K562 (cell line): ENCODE results near the gene SAE1. TPM values are rescaled to one million over a fixed set of nuclear protein-coding genes. Genes with fewer than 3 reads are reported as not detected.

Experiments
- ATF7 ChIP-seq: fragments of 450-650 bp; IDR thresholded peaks from 2 replicates; pipeline ENCODE4 v1.7.1; 2014; ENCODE audit warnings: mild to moderate bottlenecking, moderate library complexity
- CEBPB ChIP-seq: fragments of 450-650 bp; IDR thresholded peaks from 2 replicates; pipeline ENCODE4 v1.6.1; 2016; ENCODE audit warnings: missing genetic modification characterization, missing compliant biosample characterization
- CREB1 ChIP-seq, 2 experiments: sonication (generic) in 1 of 2; formaldehyde crosslinking in 1 of 2; IDR thresholded peaks; 2 replicates each; pipeline versions ENCODE4 v1.6.1 to v1.8.0; 2012 to 2022; ENCODE audit warnings: inconsistent platforms in 1 of 2, mild to moderate bottlenecking in 1 of 2, missing genetic modification reagents in 1 of 2, moderate library complexity in 1 of 2
- CREM ChIP-seq: IDR thresholded peaks from 2 replicates; pipeline ENCODE4 v1.6.1; 2014; ENCODE audit warnings: antibody characterized with exemption, low read depth
- CXXC5 ChIP-seq: fragments of 250-450 bp; sonication (Bioruptor Pico); IDR thresholded peaks from 2 replicates; pipeline ENCODE4 v1.8.0; 2022; ENCODE audit warnings: inconsistent platforms, mild to moderate bottlenecking, moderate library complexity
- FOXK2 ChIP-seq, 2 experiments: fragments of 450-650 bp; IDR thresholded peaks in 1 of 2; conservative IDR thresholded peaks in 1 of 2; 2 replicates each; pipeline ENCODE4 v1.6.1; 2016; ENCODE audit warnings: low read depth in 2 of 2, mild to moderate bottlenecking in 1 of 2
- HMGN3 ChIP-seq: IDR thresholded peaks from 2 replicates; pipeline ENCODE4 v1.6.1; 2011; ENCODE audit warnings: borderline replicate concordance, low read depth, mild to moderate bottlenecking, mixed read lengths, low read length; ENCODE audit not compliant: insufficient read length; ENCODE audit errors: extremely low read depth
- HNRNPLL ChIP-seq: fragments of 200-400 bp; formaldehyde crosslinking; IDR thresholded peaks from 2 replicates; pipeline ENCODE4 v1.6.1; 2017; ENCODE audit warnings: low read length, low read depth, mild to moderate bottlenecking; ENCODE audit not compliant: poor library complexity, severe bottlenecking
- JUND ChIP-seq, 2 experiments: IDR thresholded peaks; 2 replicates in 1 of 2; 3 replicates in 1 of 2; pipeline ENCODE4 v1.6.1; 2011; ENCODE audit warnings: borderline replicate concordance in 2 of 2, low read depth in 2 of 2, low read length in 2 of 2, improper control_type of control experiment in 1 of 2, missing biosample characterization in 1 of 2, missing genetic modification characterization in 1 of 2, missing genetic modification reagents in 1 of 2
- PHTF2 ChIP-seq: fragments of 250-450 bp; sonication (Bioruptor Pico); IDR thresholded peaks from 2 replicates; pipeline ENCODE4 v1.5.0; 2021; ENCODE audit warnings: mild to moderate bottlenecking
- POLR2H ChIP-seq: IDR thresholded peaks from 2 replicates; pipeline ENCODE4 v1.6.1; 2016; ENCODE audit warnings: missing genetic modification characterization, low read depth, mild to moderate bottlenecking, control low read depth, missing compliant biosample characterization, moderate library complexity
- RBM34 ChIP-seq: fragments of 200-400 bp; formaldehyde crosslinking; IDR thresholded peaks from 2 replicates; pipeline ENCODE4 v1.6.1; 2018; ENCODE audit warnings: low read length, borderline replicate concordance; ENCODE audit not compliant: insufficient read depth
- SP1 ChIP-seq: sonication (generic); formaldehyde crosslinking; IDR thresholded peaks from 2 replicates; pipeline ENCODE4 v1.8.1; 2022; ENCODE audit warnings: mild to moderate bottlenecking, missing genetic modification reagents
- SP2 ChIP-seq: IDR thresholded peaks from 2 replicates; pipeline ENCODE4 v1.6.1; 2011; ENCODE audit warnings: mild to moderate bottlenecking, low read depth, low read length, moderate library complexity; ENCODE audit not compliant: poor library complexity, severe bottlenecking; ENCODE audit errors: extremely low read depth
- THRAP3 ChIP-seq: fragments of 450-650 bp; IDR thresholded peaks from 2 replicates; pipeline ENCODE4 v1.6.1; 2016; ENCODE audit warnings: mild to moderate bottlenecking, inconsistent platforms, borderline replicate concordance
- ZNF263 ChIP-seq: sonication (generic); formaldehyde crosslinking; IDR thresholded peaks from 2 replicates; pipeline ENCODE4 v1.8.0; 2022; ENCODE audit warnings: mild to moderate bottlenecking, missing genetic modification reagents, borderline replicate concordance
- polyA plus RNA-seq, 8 experiments: library from polyadenylated mRNA; depleted of rRNA in 4 of 8; stranded (reverse) in 5 of 8; unstranded in 3 of 8; fragments of >200 nt; fragmentation: Nextera tagmentation in 2 of 8; fragmentation: Illumina TruSeq in 1 of 8; extraction: Ambion mirVana in 2 of 8; extraction: Trizol in 1 of 8; gene quantifications; 2 replicates each; pipeline versions ENCODE4 v1.2.1 to v1.2.3, GENCODE V29; 2011 to 2014; ENCODE audit warnings: inconsistent platforms in 1 of 8, missing spikeins in 1 of 8
- total RNA-seq, 7 experiments: library from RNA; depleted of rRNA in 6 of 7; stranded (reverse); fragments of >200 nt in 6 of 7; fragmentation: Illumina TruSeq in 2 of 7; extraction: Trizol in 2 of 7; gene quantifications; 2 replicates each; pipeline versions ENCODE4 v1.2.1 to v1.2.3, GENCODE V29; 2011 to 2021; ENCODE audit warnings: low replicate concordance in 1 of 7
- TF ChIP-seq, protein P1 (sequence below): fragments of 450-650 bp; IDR thresholded peaks from 2 replicates; pipeline ENCODE4 v1.6.1; 2016
- TF ChIP-seq, protein P2 (sequence below), 2 experiments: fragments of 450-650 bp in 1 of 2; sonication (generic) in 1 of 2; formaldehyde crosslinking in 1 of 2; IDR thresholded peaks in 1 of 2; conservative IDR thresholded peaks in 1 of 2; 2 replicates each; pipeline versions ENCODE4 v1.6.1 to v1.8.1; 2016 to 2023; ENCODE audit warnings: mild to moderate bottlenecking in 2 of 2, moderate library complexity in 2 of 2, inconsistent platforms in 1 of 2, missing genetic modification reagents in 1 of 2

Gene SAE1
- total and polyA plus RNA-seq, 9 of the 15 experiments (the other 6 are each of a cell fraction or from before 2014, with no cell fraction given) = 82.8 to 299 (median 217) TPM

DNA sequence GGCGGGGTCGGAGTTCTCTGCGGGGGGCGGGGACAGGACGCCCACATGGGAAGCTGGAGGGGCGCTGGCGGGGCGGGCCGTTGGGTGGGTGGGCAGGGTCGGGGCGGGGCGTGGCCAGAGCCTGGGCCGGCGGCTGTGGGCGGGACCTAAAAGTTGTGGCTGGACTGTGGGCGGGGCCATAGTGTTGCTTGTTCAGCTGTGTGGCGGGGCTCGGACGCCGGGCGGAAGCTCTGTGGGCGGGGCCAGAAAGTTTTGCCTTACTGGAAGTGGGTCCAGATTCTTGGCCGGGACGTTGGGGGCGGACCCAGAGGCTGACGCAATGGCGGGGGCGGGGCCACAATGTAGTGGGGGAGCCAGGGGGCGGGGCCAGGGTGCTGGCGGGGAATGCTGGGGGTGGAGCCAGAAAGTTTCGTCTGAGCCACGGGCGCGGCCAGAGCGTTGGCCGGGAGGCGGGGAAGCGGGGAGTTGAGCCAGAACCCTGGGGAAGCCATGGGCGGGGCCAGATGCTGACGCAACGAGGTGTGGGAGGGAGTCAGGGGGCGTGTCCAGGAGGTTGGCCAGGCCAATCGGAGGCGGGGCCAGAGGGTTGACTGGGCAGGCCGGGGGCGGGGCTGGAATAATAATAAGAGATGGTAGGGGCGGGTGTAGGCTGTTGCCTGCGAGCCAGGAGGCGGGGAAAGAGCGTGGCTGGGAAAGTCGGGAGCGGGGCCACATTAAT lies 126.2 kb downstream of the SAE1 start (continued):
- no peak for TF ChIP-seq RBM34
- TF ChIP-seq POLR2H (tag) = peak; percentile 59; the same call in 1 of the 2 replicates
- peak; percentile 35 to 56; a peak in 1 of 4 replicates for TF ChIP-seq FOXK2 (conservative IDR thresholded peaks at IDR 0.05 in 1 of 2, IDR thresholded peaks at IDR 0.05 in 1 of 2; ENCODE audit: low read depth in 2 of 2)
- peak; percentile 66 for TF ChIP-seq CREB1 (IDR thresholded peaks at IDR 0.05)
- peak; percentile 65 for TF ChIP-seq CREB1 (CRISPR knock-in tag; IDR thresholded peaks at IDR 0.05)
- TF ChIP-seq CEBPB (tag) = peak; percentile 86
- TF ChIP-seq PHTF2 (CRISPR knock-in tag) = no peak
- peak; percentile 91 for TF ChIP-seq SP1
- TF ChIP-seq ZNF263 (CRISPR knock-in tag) = no peak
- TF ChIP-seq CREM = peak; percentile 90
- TF ChIP-seq ATF7 = peak; percentile 76
- TF ChIP-seq HNRNPLL = peak; percentile 29
- no peak for TF ChIP-seq SP2
- peak; percentile 96 for TF ChIP-seq HMGN3
- TF ChIP-seq, protein P1, sequence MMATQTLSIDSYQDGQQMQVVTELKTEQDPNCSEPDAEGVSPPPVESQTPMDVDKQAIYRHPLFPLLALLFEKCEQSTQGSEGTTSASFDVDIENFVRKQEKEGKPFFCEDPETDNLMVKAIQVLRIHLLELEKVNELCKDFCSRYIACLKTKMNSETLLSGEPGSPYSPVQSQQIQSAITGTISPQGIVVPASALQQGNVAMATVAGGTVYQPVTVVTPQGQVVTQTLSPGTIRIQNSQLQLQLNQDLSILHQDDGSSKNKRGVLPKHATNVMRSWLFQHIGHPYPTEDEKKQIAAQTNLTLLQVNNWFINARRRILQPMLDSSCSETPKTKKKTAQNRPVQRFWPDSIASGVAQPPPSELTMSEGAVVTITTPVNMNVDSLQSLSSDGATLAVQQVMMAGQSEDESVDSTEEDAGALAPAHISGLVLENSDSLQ = peak; percentile 54
- TF ChIP-seq, protein P2, sequence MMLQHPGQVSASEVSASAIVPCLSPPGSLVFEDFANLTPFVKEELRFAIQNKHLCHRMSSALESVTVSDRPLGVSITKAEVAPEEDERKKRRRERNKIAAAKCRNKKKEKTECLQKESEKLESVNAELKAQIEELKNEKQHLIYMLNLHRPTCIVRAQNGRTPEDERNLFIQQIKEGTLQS (IDR thresholded peaks at IDR 0.05) = peak; percentile 98
- TF ChIP-seq, protein P2 (CRISPR knock-in tag; conservative IDR thresholded peaks at IDR 0.05) = peak; percentile 75; the same call in 1 of the 2 replicates
- TF ChIP-seq THRAP3 = no peak
- 0 out of 2 replicates have a peak, but pooled peaks have one; percentile 18 for TF ChIP-seq CXXC5 (CRISPR knock-in tag)
- TF ChIP-seq JUND (IDR thresholded peaks at IDR 0.05; ENCODE audit: borderline replicate concordance, low read depth, low read length) = peak; percentile 70
- peak; percentile 41; the same call in 1 of the 3 replicates for TF ChIP-seq JUND (tag; IDR thresholded peaks at IDR 0.05; ENCODE audit: borderline replicate concordance, low read depth, low read length)
